Activated CD8-positive, alpha-beta memory T cell treated with anti-CD3 and anti-CD28 coated beads, Interleukin-2, amount 10 ng/mL, durations not matched to agents 7 days and 5 days (primary cell): ENCODE results near the gene FGA. TPM values are rescaled to one million over a fixed set of nuclear protein-coding genes. Genes with fewer than 3 reads are reported as not detected.

ENCODE experiments used
- ATAC-seq: fragments of 150-1000 bp; cut with Tn5 transposase; one replicate; pipeline ENCODE4 v1.10.0; 2021; ENCODE audit warnings: moderate library complexity
- CTCF ChIA-PET: fragments of 350-600 bp; sonication (Branson Sonifier 250); formaldehyde crosslinking; loops from one replicate; lab custom pipeline; 2021; ENCODE audit warnings: antibody characterized with exemption; lab: Charles Lee
- DNase-seq: peaks from one replicate; pipeline ENCODE4 v3.0.0-alpha.2; 2020
- H3K27ac Mint-ChIP-seq: one replicate; pipeline ENCODE4 v1.8.0; 2021; ENCODE audit warnings: mild to moderate bottlenecking, mixed read lengths
- H3K27me3 Mint-ChIP-seq: one replicate; pipeline ENCODE4 v1.8.0; 2021; ENCODE audit warnings: mixed read lengths
- H3K36me3 Mint-ChIP-seq: one replicate; pipeline ENCODE4 v1.8.0; 2021; ENCODE audit warnings: mild to moderate bottlenecking, mixed read lengths
- H3K4me1 Mint-ChIP-seq: one replicate; pipeline ENCODE4 v1.8.0; 2021; ENCODE audit warnings: mixed read lengths
- H3K4me3 Mint-ChIP-seq: one replicate; pipeline ENCODE4 v1.8.0; 2021; ENCODE audit warnings: mild to moderate bottlenecking, moderate library complexity, mixed read lengths
- H3K9me3 Mint-ChIP-seq: one replicate; pipeline ENCODE4 v1.8.0; 2022; ENCODE audit warnings: low read depth, mixed read lengths
- total RNA-seq, 2 experiments: library from RNA; stranded (reverse); gene quantifications; one replicate each; pipeline ENCODE4 v1.2.3, GENCODE V29; 2021

The FGA gene
- total RNA-seq, 2 experiments from 2014 or later: not detected

DNA sequence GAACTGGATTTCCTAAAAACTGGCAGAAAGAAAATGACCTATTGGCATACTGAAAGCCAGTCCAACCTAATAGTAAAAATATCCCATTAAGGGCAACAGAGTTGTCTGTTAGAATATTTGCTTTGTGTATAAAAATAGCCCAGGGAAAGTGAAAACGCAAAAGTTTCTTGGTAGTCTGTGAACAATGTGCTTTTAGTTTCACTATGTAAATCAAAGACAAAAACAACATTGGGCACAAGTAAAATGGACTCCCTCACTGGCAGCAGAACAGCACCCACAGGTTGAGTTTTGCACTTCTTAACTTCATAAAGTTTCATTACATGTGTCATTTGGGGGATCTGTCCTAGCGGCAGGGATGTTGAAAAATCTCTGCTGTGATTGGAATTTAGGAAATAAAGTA is 26.2 kb upstream of the FGA start:
- Mint-ChIP-seq H3K4me1 (peaks cover 7% of the 10 kb centered on the region), H3K36me3 (no peaks in the 10 kb centered on the region), H3K4me3 (no peak overlapping the region), H3K27me3 (peaks cover 14% of the 10 kb centered on the region), H3K27ac (no peak overlapping the region), H3K9me3 (no peaks in the 10 kb centered on the region)
- ATAC-seq: peak; percentile 57
- CTCF ChIA-PET: interaction anchor here (0.9 to 1.4 kb wide), 3 partner anchors 58 to 66 kb away, joined by 3 to 7 read pairs (median 3); no protein-coding TSS in a partner anchor
- DNase-seq: no peak

GRCh38 chr4:154616287-154616686 is 25.7 kb upstream of the FGA start:
- Mint-ChIP-seq H3K36me3 (no peaks in the 10 kb centered on the region), H3K4me3 (no peak overlapping the region), H3K27ac (no peak overlapping the region), H3K4me1 (peaks cover 7% of the 10 kb centered on the region), H3K27me3 (peaks cover 17% of the 10 kb centered on the region), H3K9me3 (no peaks in the 10 kb centered on the region)
- CTCF ChIA-PET: interaction anchor here (0.9 to 1.4 kb wide), 3 partner anchors 57 to 65 kb away, joined by 3 to 7 read pairs (median 3); no protein-coding TSS in a partner anchor
- DNase-seq: no peak
- no peak for ATAC-seq

- no peak overlapping the region for H3K27ac Mint-ChIP-seq
- H3K4me3 Mint-ChIP-seq: no peak overlapping the region
- peaks cover 20% of the 10 kb centered on the region for H3K27me3 Mint-ChIP-seq
- no peak for ATAC-seq
- DNase-seq: no peak
- CTCF ChIA-PET: interaction anchor here (1.0 to 1.5 kb wide), 3 partner anchors 56 to 63 kb away, joined by 3 to 7 read pairs (median 3); no protein-coding TSS in a partner anchor
- H3K9me3 Mint-ChIP-seq: no peaks in the 10 kb centered on the region
- peaks cover 7% of the 10 kb centered on the region for H3K4me1 Mint-ChIP-seq
- H3K36me3 Mint-ChIP-seq: no peaks in the 10 kb centered on the region
These were observed 24.7 kb upstream of the FGA start for GRCh38 chr4:154615211-154615610.

DNA sequence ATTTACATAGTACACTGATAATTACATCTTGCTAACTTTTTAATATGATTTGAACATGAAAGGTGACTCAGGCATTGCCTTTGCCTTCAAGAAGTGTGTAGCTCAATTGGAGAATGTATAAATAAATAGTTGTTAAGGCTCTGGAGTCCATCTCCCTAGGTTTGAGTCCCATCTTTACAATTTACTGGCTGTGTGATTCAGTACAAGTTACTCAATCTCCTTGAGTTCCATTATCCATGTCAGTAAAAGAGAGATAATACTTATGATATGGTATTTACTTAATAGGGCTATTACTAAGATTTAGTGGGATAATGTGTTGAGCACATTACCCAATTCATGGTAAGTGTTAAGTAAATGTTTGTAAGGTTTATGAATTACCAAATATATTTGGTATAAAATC is 23.8 kb upstream of the FGA start:
- CTCF ChIA-PET: interaction anchor here (1.0 to 1.5 kb wide), 2 partner anchors 58 to 62 kb away, joined by 3 read pairs; no protein-coding TSS in a partner anchor
- Mint-ChIP-seq H3K4me3 (no peak overlapping the region), H3K4me1 (peaks cover 7% of the 10 kb centered on the region), H3K27ac (no peak overlapping the region), H3K27me3 (peaks cover 23% of the 10 kb centered on the region), H3K9me3 (no peaks in the 10 kb centered on the region), H3K36me3 (no peaks in the 10 kb centered on the region)
- ATAC-seq (no peak), DNase-seq (no peak)

- Mint-ChIP-seq H3K27me3 (peaks cover 32% of the 10 kb centered on the region), H3K9me3 (no peaks in the 10 kb centered on the region), H3K4me1 (peaks cover 7% of the 10 kb centered on the region), H3K36me3 (no peaks in the 10 kb centered on the region), H3K27ac (no peak within 1 kb of the TSS), H3K4me3 (no peak within 1 kb of the TSS)
- DNase-seq: no peak
- CTCF ChIA-PET: interaction anchor here (0.7 to 1.9 kb wide), 4 partner anchors 9 to 61 kb away, joined by 3 to 4 read pairs (median 4); no protein-coding TSS in a partner anchor
- ATAC-seq: no peak
These were observed 22.2 kb upstream of the FGA start, which contains the start of gene FGG for GRCh38 chr4:154612472-154613414. FGG (minus strand) TSS chr4:154612656; CDS start chr4:154612609, 47 bp downstream.

- CTCF ChIA-PET: interaction anchor here (1.4 to 1.9 kb wide), 2 partner anchors 13 to 53 kb away, joined by 3 to 4 read pairs; no protein-coding TSS in a partner anchor
- no peak overlapping the region for H3K4me3 Mint-ChIP-seq
- ATAC-seq: no peak
- DNase-seq: no peak
- H3K27me3 Mint-ChIP-seq: peaks cover 39% of the 10 kb centered on the region
- H3K27ac Mint-ChIP-seq: no peak overlapping the region
- H3K9me3 Mint-ChIP-seq: no peaks in the 10 kb centered on the region
- H3K36me3 Mint-ChIP-seq: no peaks in the 10 kb centered on the region
- peaks cover 4% of the 10 kb centered on the region for H3K4me1 Mint-ChIP-seq
These were observed 21.3 kb upstream of the FGA start for GRCh38 chr4:154611833-154612232.

GRCh38 chr4:154610582-154610981 is 20.0 kb upstream of the FGA start:
- Mint-ChIP-seq H3K9me3 (no peaks in the 10 kb centered on the region), H3K27ac (no peak overlapping the region), H3K4me1 (no peaks in the 10 kb centered on the region), H3K27me3 (peaks cover 41% of the 10 kb centered on the region), H3K4me3 (no peak overlapping the region), H3K36me3 (no peaks in the 10 kb centered on the region)
- ATAC-seq (no peak), DNase-seq (no peak)
- CTCF ChIA-PET: interaction anchor here (1.6 to 2.3 kb wide), 2 partner anchors 52 to 58 kb away, joined by 3 to 6 read pairs; no protein-coding TSS in a partner anchor

- no peaks in the 10 kb centered on the region for H3K9me3 Mint-ChIP-seq
- CTCF ChIA-PET: interaction anchor here (1.1 to 2.3 kb wide), 3 partner anchors 11 to 57 kb away, joined by 3 to 6 read pairs (median 3); no protein-coding TSS in a partner anchor
- ATAC-seq: no peak
- H3K36me3 Mint-ChIP-seq: no peaks in the 10 kb centered on the region
- no peak for DNase-seq
- H3K27me3 Mint-ChIP-seq: peaks cover 44% of the 10 kb centered on the region
- no peaks in the 10 kb centered on the region for H3K4me1 Mint-ChIP-seq
- no peak overlapping the region for H3K4me3 Mint-ChIP-seq
- H3K27ac Mint-ChIP-seq: no peak overlapping the region
These were observed 19.0 kb upstream of the FGA start for GRCh38 chr4:154609532-154609931.

- Mint-ChIP-seq H3K9me3 (no peaks in the 10 kb centered on the region), H3K4me3 (no peak overlapping the region), H3K27ac (no peak overlapping the region), H3K27me3 (peaks cover 44% of the 10 kb centered on the region), H3K4me1 (no peaks in the 10 kb centered on the region), H3K36me3 (no peaks in the 10 kb centered on the region)
- DNase-seq (no peak), ATAC-seq (no peak)
- CTCF ChIA-PET: interaction anchor here (1.1 to 2.3 kb wide), 2 partner anchors 12 to 56 kb away, joined by 3 to 6 read pairs; no protein-coding TSS in a partner anchor
These were observed 18.1 kb upstream of the FGA start for GRCh38 chr4:154608361-154609252.

DNA sequence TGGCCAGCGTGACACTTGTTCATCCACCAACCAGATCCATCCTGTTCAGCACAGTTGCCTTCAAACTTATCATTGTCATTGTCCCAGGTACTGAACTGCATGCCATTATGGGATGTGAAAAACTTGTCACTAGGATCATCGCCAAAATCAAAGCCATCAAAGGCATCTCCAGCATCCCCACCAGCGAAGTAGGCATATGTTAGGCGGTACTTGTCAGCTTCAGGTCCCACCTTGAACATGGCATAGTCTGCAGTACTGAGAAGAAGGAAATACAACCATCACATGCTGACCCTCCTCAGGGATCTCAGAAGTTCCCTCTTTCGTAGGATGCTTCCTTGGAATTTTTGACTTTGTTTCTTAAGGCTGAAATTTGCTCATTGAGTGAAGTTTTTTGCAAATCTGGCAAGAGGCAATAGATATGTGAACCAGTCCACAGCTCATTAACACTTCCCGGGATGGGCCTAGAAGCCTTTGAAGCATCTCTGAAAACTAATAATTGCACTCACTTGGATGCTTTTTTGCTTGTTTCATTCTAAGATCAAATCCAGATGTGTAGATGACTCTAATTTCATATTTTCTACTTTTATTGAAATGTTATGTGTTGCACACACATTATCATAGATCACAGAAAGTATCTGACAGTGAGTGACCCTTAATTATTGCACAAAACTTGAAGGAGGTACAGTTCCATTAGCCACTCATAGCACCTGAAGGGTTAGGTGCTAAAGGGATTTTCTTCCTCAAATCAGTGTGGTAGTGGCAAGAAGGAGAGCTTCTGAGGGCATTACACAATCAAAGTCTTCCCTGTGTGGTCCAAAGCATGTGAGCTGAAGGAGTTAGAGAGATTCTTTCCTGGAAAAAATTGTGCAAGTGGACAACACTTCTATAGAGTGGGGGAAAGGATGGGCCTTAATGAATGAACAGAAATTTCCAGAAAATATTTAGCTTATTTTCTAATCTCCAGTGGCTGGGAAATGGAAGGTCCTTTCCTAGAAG is 16.5 kb upstream of the FGA start:
- H3K9me3 Mint-ChIP-seq: no peaks in the 10 kb centered on the region
- H3K27me3 Mint-ChIP-seq: peaks cover 40% of the 10 kb centered on the region
- CTCF ChIA-PET: interaction anchor here (1.7 kb wide), 1 partner anchor 12 kb away, joined by 7 read pairs; no protein-coding TSS in a partner anchor
- no peak overlapping the region for H3K27ac Mint-ChIP-seq
- no peak overlapping the region for H3K4me3 Mint-ChIP-seq
- no peaks in the 10 kb centered on the region for H3K4me1 Mint-ChIP-seq
- ATAC-seq (no peak), DNase-seq (no peak)
- H3K36me3 Mint-ChIP-seq: no peaks in the 10 kb centered on the region

DNA sequence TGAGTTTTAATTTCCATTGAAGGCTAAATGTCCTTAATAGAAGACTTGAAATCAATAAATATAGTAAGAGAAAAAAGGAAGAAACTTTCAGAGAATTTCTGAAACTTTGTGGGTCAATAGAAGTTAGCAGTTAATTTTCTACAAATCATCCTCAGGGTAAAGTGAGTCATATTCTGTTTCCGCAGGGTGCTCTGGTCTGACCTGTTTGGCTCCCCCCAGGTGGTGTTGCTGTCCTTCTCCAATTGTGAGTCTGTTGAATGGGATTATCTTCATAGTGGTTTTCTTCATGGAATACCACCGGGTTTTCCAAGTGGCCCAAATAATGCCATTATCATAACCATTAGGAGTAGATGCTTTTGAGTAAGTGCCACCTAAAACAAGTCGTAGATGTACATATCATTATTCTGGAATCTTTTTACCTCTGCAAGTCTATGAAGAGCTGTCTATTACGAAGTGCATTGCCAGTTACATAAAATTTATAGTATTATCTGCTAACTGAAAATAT is 14.2 kb upstream of the FGA start:
- H3K36me3 Mint-ChIP-seq: no peaks in the 10 kb centered on the region
- DNase-seq (no peak), ATAC-seq (no peak)
- no peaks in the 10 kb centered on the region for H3K4me1 Mint-ChIP-seq
- H3K27me3 Mint-ChIP-seq: peaks cover 33% of the 10 kb centered on the region
- H3K27ac Mint-ChIP-seq: no peak overlapping the region
- CTCF ChIA-PET: interaction anchor here (0.7 kb wide), 1 partner anchor 54 kb away, joined by 4 read pairs; the partner anchor contains the start of gene PLRG1
- no peaks in the 10 kb centered on the region for H3K9me3 Mint-ChIP-seq
- no peak overlapping the region for H3K4me3 Mint-ChIP-seq
